NCI-H774 (cell line): ENCODE data around the gene NUMBL.
"Not testable (repeated sequence)": the region's sequence is repeated elsewhere in the genome, so short reads cannot be mapped to it uniquely, and the experiment has no call there.

Source experiments
- DNase-seq: peaks from one replicate; lab custom pipeline; 2025; lab: John Stamatoyannopoulos, UW

Gene NUMBL

GRCh38 chr19:40690050-40690692 lies at the start of gene NUMBL:
TSS of gene NUMBL (minus strand) at chr19:40690651. CDS start at chr19:40690483, 168 bp downstream.
- DNase-seq: no peak

- DNase-seq: no peak
Observed at GRCh38 chr19:40739030-40739839, 48.8 kb upstream of the NUMBL start.

GRCh38 chr19:40737102-40737644 lies 46.7 kb upstream of the NUMBL start:
- no peak for DNase-seq

- DNase-seq: no peak
Observed at GRCh38 chr19:40736661-40737060, 46.2 kb upstream of the NUMBL start.

GRCh38 chr19:40735013-40735771 lies 44.7 kb upstream of the NUMBL start:
- DNase-seq: no peak

GRCh38 chr19:40733149-40733548 lies 42.7 kb upstream of the NUMBL start:
- DNase-seq: no peak

- DNase-seq: not testable (repeated sequence)
Observed at GRCh38 chr19:40732304-40732703, 41.9 kb upstream of the NUMBL start.

GRCh38 chr19:40730065-40730464 lies 39.6 kb upstream of the NUMBL start:
- DNase-seq: not testable (repeated sequence)

- no peak for DNase-seq
Observed at GRCh38 chr19:40726279-40726678, 35.8 kb upstream of the NUMBL start.

GRCh38 chr19:40724855-40725254 lies 34.4 kb upstream of the NUMBL start:
- no peak for DNase-seq

- no peak for DNase-seq
Observed at GRCh38 chr19:40724315-40724714, 33.9 kb upstream of the NUMBL start.

GRCh38 chr19:40723661-40724254 lies 33.3 kb upstream of the NUMBL start:
- DNase-seq: no peak

- no peak for DNase-seq
Observed at GRCh38 chr19:40721936-40722661, 31.6 kb upstream of the NUMBL start.

GRCh38 chr19:40721140-40721486 lies 30.7 kb upstream of the NUMBL start:
- no peak for DNase-seq

- no peak for DNase-seq
Observed at GRCh38 chr19:40719414-40719894, 29.0 kb upstream of the NUMBL start.

- no peak for DNase-seq
Observed at GRCh38 chr19:40718774-40719391, 28.4 kb upstream of the NUMBL start.

GRCh38 chr19:40717880-40718773 lies 27.7 kb upstream of the NUMBL start:
- no peak for DNase-seq

- DNase-seq: no peak
Observed at GRCh38 chr19:40717325-40717879, 27.0 kb upstream of the NUMBL start.
